ENCODE data around the gene MEIS3.
A peak's percentile ranks its signal among the peaks of the same experiment; 100 is the strongest.

MEIS3 gene

DNA sequence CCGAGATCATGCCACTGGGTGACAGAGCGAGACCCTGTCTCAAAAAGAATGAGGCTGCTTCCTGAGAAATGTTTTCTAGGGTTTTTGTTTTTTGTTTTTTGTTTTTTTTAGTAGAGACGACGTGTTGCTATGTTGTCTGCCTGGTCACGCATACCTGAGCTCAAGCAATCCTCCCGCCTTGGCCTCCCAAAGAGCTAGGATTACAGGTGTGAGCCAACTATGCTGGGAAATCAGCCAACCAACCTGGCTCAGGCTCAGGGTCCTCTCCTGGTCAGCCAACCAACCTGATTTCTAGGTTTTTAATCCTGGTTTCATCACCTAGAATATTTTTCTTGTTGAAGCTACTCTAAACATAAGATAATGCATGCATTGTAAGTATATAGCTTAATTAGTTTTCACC lies 62.4 kb downstream of the MEIS3 start:
- no peak for DNase-seq

DNA sequence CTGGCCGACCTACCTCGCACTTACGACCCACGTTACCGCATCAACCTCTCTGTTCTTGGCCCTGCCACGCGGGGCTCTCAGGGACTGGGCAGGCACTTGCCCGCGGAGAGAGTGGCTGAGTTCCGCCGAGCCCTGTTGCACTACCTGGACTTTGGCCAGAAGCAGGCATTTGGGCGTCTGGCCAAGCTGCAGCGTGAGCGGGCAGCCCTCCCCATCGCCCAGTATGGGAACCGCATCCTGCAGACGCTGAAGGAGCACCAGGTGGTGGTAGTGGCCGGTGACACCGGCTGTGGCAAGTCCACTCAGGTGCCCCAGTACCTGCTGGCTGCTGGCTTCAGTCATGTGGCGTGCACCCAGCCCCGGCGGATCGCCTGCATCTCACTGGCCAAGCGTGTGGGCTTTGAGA lies 66.0 kb downstream of the MEIS3 start:
- peak; percentile 18 for DNase-seq

Data from NCI-H774 (cell line).